Astrocyte (in vitro differentiated cells and primary cell): ENCODE measurements around the gene IGSF6.

Source experiments
- EZH2 ChIP-seq: IDR thresholded peaks from 2 replicates; pipeline ENCODE4 v1.6.1; 2012; ENCODE audit warnings: mild to moderate bottlenecking, low read length, inconsistent platforms; ENCODE audit not compliant: insufficient read depth
- TF ChIP-seq, protein P1 (sequence below): IDR thresholded peaks from 2 replicates; pipeline ENCODE4 v1.5.1; 2011; ENCODE audit warnings: low read depth, mild to moderate bottlenecking, inconsistent platforms, low read length, moderate library complexity; ENCODE audit not compliant: insufficient read depth

DNA sequence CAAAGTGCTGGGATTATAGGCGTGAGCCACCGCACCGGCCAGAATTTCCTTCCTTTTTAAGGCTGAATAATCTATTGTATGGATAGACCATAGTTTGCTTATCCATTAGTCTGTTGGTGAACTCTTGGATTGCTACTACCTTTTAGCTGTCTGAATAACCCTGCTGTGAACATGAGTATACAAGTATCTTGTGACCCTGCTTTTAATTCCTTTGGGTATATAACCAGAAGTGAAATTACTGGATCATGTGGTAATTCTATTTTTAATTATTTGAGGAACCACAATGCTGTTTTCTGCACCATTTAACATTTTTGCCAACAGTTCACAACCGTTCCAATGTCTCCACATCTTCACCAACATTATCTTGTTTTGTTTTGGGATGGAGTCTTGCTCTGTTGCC, 6.7 kb upstream of the IGSF6 start:
- TF ChIP-seq, protein P1, sequence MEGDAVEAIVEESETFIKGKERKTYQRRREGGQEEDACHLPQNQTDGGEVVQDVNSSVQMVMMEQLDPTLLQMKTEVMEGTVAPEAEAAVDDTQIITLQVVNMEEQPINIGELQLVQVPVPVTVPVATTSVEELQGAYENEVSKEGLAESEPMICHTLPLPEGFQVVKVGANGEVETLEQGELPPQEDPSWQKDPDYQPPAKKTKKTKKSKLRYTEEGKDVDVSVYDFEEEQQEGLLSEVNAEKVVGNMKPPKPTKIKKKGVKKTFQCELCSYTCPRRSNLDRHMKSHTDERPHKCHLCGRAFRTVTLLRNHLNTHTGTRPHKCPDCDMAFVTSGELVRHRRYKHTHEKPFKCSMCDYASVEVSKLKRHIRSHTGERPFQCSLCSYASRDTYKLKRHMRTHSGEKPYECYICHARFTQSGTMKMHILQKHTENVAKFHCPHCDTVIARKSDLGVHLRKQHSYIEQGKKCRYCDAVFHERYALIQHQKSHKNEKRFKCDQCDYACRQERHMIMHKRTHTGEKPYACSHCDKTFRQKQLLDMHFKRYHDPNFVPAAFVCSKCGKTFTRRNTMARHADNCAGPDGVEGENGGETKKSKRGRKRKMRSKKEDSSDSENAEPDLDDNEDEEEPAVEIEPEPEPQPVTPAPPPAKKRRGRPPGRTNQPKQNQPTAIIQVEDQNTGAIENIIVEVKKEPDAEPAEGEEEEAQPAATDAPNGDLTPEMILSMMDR, result no peak
- TF ChIP-seq EZH2, result no peak
